ENCODE measurements around the gene NUDT5. TPM values are rescaled to one million over a fixed set of nuclear protein-coding genes. Genes with fewer than 3 reads are reported as not detected.
A peak's percentile ranks its signal among the peaks of the same experiment; 100 is the strongest.

Gene NUDT5
- total RNA-seq, 4 donors from 2014 or later, result 19.9 to 23.7 (median 21.4) TPM

- DNase-seq (ENCODE audit: extremely low spot score), result no peak
- Histone ChIP-seq H3K4me3 (no peak overlapping the region), H3K27ac (replicated peaks in 1 of 4) (peak overlapping the region in 2 of 4 donors; percentile 64 to 73), H3K36me3 (peaks cover 12 to 69% (median 49%) of the 10 kb centered on the region in 4 donors), H3K27me3 (no peaks in the 10 kb centered on the region), H3K9me3 (no peaks in the 10 kb centered on the region), H3K4me1 (peaks cover 7 to 39% (median 30%) of the 10 kb centered on the region in 4 donors)
- intact Hi-C loops (cut with DNase I), result loop anchor here (5.0 to 10.0 kb wide), 2 partner anchors 131 to 499 kb away; partner anchors contain the start of gene CAMK1D
- 46% methylated on average over 3 of the region's 3 CpGs for WGBS
- TF ChIP-seq, protein P1, sequence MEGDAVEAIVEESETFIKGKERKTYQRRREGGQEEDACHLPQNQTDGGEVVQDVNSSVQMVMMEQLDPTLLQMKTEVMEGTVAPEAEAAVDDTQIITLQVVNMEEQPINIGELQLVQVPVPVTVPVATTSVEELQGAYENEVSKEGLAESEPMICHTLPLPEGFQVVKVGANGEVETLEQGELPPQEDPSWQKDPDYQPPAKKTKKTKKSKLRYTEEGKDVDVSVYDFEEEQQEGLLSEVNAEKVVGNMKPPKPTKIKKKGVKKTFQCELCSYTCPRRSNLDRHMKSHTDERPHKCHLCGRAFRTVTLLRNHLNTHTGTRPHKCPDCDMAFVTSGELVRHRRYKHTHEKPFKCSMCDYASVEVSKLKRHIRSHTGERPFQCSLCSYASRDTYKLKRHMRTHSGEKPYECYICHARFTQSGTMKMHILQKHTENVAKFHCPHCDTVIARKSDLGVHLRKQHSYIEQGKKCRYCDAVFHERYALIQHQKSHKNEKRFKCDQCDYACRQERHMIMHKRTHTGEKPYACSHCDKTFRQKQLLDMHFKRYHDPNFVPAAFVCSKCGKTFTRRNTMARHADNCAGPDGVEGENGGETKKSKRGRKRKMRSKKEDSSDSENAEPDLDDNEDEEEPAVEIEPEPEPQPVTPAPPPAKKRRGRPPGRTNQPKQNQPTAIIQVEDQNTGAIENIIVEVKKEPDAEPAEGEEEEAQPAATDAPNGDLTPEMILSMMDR (IDR thresholded peaks at IDR 0.05), result no peak
- no peak for TF ChIP-seq POLR2A (IDR thresholded peaks at IDR 0.05; ENCODE audit: low read depth)
- TF ChIP-seq EP300 (IDR thresholded peaks at IDR 0.05), result no peak
- no peak for TF ChIP-seq POLR2AphosphoS5 (IDR thresholded peaks at IDR 0.05)
Measured at GRCh38 chr10:12213621-12214020, 17.9 kb upstream of the NUDT5 start.

- intact Hi-C loops (cut with DNase I), result loop anchor here (5.0 to 10.0 kb wide), 2 partner anchors 132 to 500 kb away; partner anchors contain the start of gene CAMK1D
- Histone ChIP-seq H3K27ac (replicated peaks in 1 of 4) (no peak overlapping the region), H3K9me3 (no peaks in the 10 kb centered on the region), H3K4me1 (peaks cover 7 to 39% (median 29%) of the 10 kb centered on the region in 4 donors), H3K27me3 (no peaks in the 10 kb centered on the region), H3K36me3 (peaks cover 8 to 64% (median 46%) of the 10 kb centered on the region in 4 donors), H3K4me3 (no peak overlapping the region)
- no peak for DNase-seq (ENCODE audit: extremely low spot score)
- TF ChIP-seq, protein P1 (IDR thresholded peaks at IDR 0.05), result no peak
- TF ChIP-seq EP300 (IDR thresholded peaks at IDR 0.05) (no peak), POLR2AphosphoS5 (IDR thresholded peaks at IDR 0.05) (no peak), POLR2A (IDR thresholded peaks at IDR 0.05; ENCODE audit: low read depth) (no peak)
- 95% methylated on average over 3 of the region's 3 CpGs for WGBS
Measured at GRCh38 chr10:12212454-12212853, 16.8 kb upstream of the NUDT5 start.

GRCh38 chr10:12208460-12208859 lies 12.8 kb upstream of the NUDT5 start:
- Histone ChIP-seq H3K27ac (replicated peaks in 1 of 4) (no peak overlapping the region), H3K4me3 (no peak overlapping the region), H3K27me3 (no peaks in the 10 kb centered on the region), H3K9me3 (no peaks in the 10 kb centered on the region), H3K4me1 (peaks cover 0 to 5% (median under 1%) of the 10 kb centered on the region in 4 donors), H3K36me3 (peaks cover 8 to 77% (median 51%) of the 10 kb centered on the region in 4 donors)
- WGBS, result 93% methylated on average over 5 of the region's 5 CpGs
- DNase-seq (ENCODE audit: extremely low spot score), result no peak
- TF ChIP-seq, protein P1 (IDR thresholded peaks at IDR 0.05), result no peak
- TF ChIP-seq EP300 (IDR thresholded peaks at IDR 0.05) (no peak), POLR2AphosphoS5 (IDR thresholded peaks at IDR 0.05) (no peak), POLR2A (IDR thresholded peaks at IDR 0.05; ENCODE audit: low read depth) (no peak)
- intact Hi-C loops (cut with DNase I), result no loop called here

- TF ChIP-seq POLR2AphosphoS5 (IDR thresholded peaks at IDR 0.05), result no peak
- TF ChIP-seq, protein P1 (IDR thresholded peaks at IDR 0.05), result no peak
- intact Hi-C loops (cut with DNase I), result no loop called here
- H3K27ac ChIP-seq (replicated peaks in 1 of 4), result no peak overlapping the region
- no peak for DNase-seq (ENCODE audit: extremely low spot score)
- H3K4me1 ChIP-seq, result no peaks in the 10 kb centered on the region
- peaks cover 16 to 80% (median 57%) of the 10 kb centered on the region in 4 donors for H3K36me3 ChIP-seq
- 88% methylated on average over 3 of the region's 3 CpGs for WGBS
- H3K4me3 ChIP-seq, result no peak overlapping the region
- no peaks in the 10 kb centered on the region for H3K27me3 ChIP-seq
- H3K9me3 ChIP-seq, result no peaks in the 10 kb centered on the region
Measured at GRCh38 chr10:12207114-12207513, 11.4 kb upstream of the NUDT5 start.

DNA sequence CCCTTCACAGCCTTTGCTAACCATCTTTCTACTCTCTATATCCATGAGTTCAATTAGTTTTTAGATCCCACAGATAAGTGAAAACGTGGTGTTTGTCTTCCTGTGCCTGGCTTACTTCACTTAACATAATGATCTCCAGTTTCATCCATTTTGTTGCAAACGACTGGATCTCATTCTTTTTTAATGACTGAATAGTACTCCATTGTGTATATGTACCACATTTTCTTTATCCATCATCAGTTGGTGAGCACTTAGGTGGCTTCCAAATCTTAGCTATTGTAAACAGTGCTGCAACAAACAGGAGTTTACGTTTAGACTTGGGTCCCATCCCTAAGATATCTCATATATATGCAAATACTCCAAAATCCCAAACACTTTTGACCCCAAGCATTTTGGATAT lies 9.4 kb upstream of the NUDT5 start:
- Histone ChIP-seq H3K36me3 (peaks cover 8 to 80% (median 54%) of the 10 kb centered on the region in 4 donors), H3K9me3 (no peaks in the 10 kb centered on the region), H3K27ac (replicated peaks in 1 of 4) (no peak overlapping the region), H3K4me1 (peaks cover 0 to 6% (median 0%) of the 10 kb centered on the region in 4 donors), H3K27me3 (no peaks in the 10 kb centered on the region), H3K4me3 (no peak overlapping the region)
- no peak for TF ChIP-seq POLR2A (IDR thresholded peaks at IDR 0.05; ENCODE audit: low read depth)
- TF ChIP-seq, protein P1 (IDR thresholded peaks at IDR 0.05), result no peak
- TF ChIP-seq EP300 (IDR thresholded peaks at IDR 0.05), result no peak
- no peak for TF ChIP-seq POLR2AphosphoS5 (IDR thresholded peaks at IDR 0.05)
- intact Hi-C loops (cut with DNase I), result no loop called here
- 91% methylated on average over 3 of the region's 3 CpGs for WGBS
- DNase-seq (ENCODE audit: extremely low spot score), result no peak
